ENCODE results near the gene AMMECR1.

DNA sequence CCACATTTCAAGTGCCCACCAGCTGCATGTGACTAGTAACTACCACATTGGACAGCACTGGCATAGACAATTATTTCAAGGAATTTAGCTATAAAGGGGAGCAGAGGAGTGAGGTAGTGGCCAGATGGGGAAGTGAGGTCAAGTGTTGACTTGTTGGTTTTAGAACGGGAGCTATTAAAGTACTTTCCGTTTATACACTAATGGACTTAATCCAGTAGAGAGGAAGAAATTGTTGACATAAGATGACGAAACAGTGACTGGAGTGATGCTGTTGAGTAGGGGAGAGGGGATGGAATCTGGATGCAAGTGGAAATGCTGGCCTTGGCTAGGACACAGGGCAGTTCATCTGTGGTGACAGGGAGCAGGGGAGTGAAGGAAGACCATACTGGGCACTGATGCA, 154.4 kb downstream of the AMMECR1 start:
- TF ChIP-seq, protein P1, sequence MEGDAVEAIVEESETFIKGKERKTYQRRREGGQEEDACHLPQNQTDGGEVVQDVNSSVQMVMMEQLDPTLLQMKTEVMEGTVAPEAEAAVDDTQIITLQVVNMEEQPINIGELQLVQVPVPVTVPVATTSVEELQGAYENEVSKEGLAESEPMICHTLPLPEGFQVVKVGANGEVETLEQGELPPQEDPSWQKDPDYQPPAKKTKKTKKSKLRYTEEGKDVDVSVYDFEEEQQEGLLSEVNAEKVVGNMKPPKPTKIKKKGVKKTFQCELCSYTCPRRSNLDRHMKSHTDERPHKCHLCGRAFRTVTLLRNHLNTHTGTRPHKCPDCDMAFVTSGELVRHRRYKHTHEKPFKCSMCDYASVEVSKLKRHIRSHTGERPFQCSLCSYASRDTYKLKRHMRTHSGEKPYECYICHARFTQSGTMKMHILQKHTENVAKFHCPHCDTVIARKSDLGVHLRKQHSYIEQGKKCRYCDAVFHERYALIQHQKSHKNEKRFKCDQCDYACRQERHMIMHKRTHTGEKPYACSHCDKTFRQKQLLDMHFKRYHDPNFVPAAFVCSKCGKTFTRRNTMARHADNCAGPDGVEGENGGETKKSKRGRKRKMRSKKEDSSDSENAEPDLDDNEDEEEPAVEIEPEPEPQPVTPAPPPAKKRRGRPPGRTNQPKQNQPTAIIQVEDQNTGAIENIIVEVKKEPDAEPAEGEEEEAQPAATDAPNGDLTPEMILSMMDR (IDR thresholded peaks at IDR 0.05) = no peak
- no peak for TF ChIP-seq POLR2A (IDR thresholded peaks at IDR 0.05)

Measured in uterus (tissue), 2 donors.